NCI-H526 treated with DMSO at 0.1 percent for 48 hours (cell line): ENCODE data around the gene PLEKHH2.
"Not testable (repeated sequence)": the region's sequence is repeated elsewhere in the genome, so short reads cannot be mapped to it uniquely, and the experiment has no call there.

Experiments
- DNase-seq: peaks from one replicate; lab custom pipeline; 2025; lab: John Stamatoyannopoulos, UW

PLEKHH2 gene

DNA sequence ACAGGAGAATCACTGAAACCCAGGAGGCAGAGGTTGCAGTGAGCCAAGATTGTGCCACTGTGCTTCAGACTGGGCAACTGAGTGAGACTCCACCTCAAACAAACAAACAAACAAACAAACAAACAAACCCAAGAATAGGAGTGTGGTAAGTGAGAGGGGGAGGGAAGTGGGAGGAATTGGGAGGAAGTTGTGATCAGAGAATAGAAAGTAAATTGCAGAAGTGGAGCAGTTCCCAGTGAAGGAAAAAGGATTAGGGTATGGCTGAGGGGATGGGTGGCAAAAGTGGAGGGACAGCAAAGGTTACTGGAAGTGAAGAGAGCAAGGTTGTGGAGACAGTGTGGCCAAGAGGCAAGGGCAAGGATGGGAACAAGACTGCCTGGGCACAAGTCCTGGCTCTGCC, 80.3 kb downstream of the PLEKHH2 start:
- DNase-seq: no peak

GRCh38 chr2:43718530-43719124, 81.6 kb downstream of the PLEKHH2 start:
- no peak for DNase-seq

- DNase-seq: no peak
These were observed 87.9 kb downstream of the PLEKHH2 start for GRCh38 chr2:43724728-43725526.

GRCh38 chr2:43725711-43726246, 88.7 kb downstream of the PLEKHH2 start:
- no peak for DNase-seq

GRCh38 chr2:43726961-43727633, 90.0 kb downstream of the PLEKHH2 start:
- DNase-seq: not testable (repeated sequence)

- DNase-seq: no peak
These were observed 90.6 kb downstream of the PLEKHH2 start for GRCh38 chr2:43727634-43728014.

DNA sequence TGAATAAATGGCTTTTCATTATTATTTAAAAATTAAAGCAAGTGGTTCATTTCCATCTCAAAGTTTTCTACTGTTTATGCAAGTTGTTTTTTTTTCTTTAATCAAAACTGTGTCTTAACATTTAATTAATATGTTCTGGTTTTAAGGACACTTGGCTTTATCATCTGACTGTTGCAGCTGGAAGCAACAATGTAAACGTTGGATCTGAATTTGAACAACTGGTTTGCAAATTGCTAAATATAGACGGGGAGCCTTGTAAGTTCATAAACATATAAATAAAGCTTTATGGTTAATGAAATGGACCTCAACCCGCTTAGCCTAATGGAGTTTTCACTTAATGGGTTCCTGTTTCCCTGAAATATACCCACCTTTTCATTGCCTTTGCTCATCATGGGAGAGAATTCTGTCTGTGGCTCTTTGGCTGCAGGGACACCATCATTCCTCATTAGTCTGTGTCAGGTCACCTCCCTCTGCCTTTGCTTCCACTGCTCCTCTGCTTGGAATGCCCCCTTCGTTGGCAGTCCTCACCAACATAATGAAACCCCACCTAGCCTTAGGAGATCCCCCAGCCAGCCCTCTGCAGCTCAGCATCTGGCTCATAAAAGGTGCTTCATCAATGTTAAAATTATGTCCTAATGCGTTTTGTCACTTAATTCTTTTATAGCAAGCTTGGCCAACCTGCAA, 92.6 kb downstream of the PLEKHH2 start:
- DNase-seq: no peak

- no peak for DNase-seq
These were observed 94.2 kb downstream of the PLEKHH2 start for GRCh38 chr2:43731211-43731610.

DNA sequence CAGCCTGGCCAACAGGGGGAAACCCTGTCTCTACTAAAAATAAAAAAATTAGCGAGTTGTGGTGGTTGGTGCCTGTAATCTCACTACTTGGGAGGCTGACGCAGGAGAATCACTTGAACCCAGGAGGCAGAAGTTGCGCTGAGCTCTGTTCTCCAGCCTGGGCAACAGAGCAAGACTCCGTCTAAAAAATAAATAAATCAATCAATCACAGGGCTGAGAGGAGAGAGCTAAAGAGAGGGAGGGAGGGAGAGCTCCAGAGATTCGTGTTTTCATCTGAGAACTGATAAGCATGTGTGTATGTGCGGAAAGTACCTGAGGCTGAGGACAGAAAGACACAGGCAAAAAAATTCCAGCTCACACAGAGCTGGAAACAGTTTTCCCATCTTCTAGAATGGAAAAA, 99.6 kb downstream of the PLEKHH2 start:
- DNase-seq: no peak

DNA sequence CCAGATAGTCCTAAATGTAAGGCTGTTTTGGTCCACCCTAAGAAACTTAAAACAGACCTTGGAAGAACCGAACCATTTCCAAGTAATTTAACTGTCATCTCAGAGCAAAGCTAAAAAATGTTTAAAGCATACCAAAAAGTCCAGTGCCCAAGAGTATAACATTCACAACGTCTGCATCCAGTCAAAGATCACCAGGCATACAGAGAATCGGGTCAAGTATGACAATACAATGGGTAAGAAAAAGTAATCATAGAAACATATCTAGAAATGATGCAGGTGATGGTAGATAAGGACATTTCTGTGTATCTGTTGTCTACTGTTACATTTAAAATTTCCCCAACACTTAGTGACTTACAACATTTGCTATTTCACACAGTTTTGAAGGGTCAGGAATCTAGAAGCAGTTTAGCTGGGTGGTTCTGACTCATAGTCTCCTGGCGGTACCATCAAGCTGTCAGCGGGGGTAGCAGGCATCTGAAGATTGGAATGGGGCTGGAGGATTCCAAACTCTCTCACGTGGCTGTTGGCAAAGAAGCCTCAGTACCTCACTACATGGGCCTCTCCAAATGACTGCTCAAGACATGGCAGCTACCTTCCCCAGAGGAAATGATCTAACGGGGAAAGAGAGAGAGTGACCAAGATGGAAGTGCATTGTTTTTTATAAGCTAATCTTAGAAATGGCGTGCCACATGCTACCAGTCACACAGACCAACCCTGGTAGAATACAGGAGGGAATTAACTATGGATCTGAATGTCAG, 100.2 kb downstream of the PLEKHH2 start:
- no peak for DNase-seq

- no peak for DNase-seq
These were observed 100.8 kb downstream of the PLEKHH2 start for GRCh38 chr2:43737855-43738254.

- DNase-seq: no peak
These were observed 101.2 kb downstream of the PLEKHH2 start for GRCh38 chr2:43738257-43738656.

DNA sequence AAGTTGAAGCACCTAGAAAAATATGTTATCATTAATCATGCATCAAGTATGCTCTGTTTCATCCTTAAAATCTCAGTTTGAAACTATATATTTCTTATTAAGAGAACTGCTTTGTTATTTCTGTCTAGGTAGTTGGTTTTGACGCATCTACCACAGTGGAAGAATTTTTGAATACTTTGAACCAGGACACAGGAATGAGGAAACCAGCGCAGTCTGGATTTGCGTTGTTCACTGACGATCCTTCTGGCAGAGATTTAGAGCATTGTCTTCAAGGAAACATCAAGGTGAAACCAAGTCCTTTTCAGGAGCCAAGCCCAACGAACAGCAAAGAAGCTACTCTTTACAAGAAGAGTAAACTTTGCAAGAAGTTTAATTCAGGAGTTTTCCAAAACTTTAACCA, 106.6 kb downstream of the PLEKHH2 start:
- no peak for DNase-seq

GRCh38 chr2:43745457-43745856, 108.4 kb downstream of the PLEKHH2 start:
- DNase-seq: no peak

DNA sequence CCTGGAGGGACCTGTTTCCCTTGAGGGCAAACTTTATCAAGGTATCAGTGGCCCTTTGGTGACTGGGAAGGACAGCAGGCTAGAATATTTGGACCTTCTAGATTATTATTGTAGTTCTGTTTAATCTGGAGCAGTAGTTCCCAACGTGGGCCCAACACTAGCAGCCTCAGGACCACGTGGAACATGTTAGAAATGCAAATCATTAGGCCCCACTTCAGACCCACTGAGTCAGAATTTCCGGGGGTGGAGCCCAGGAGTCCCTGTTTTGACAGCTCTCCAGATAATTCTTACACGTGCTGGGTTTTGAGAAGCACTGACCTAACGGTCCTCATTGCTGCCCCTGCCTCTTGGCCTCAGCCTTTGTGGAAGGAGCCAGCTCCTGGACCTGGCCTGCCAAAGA, 111.3 kb downstream of the PLEKHH2 start:
- no peak for DNase-seq

DNA sequence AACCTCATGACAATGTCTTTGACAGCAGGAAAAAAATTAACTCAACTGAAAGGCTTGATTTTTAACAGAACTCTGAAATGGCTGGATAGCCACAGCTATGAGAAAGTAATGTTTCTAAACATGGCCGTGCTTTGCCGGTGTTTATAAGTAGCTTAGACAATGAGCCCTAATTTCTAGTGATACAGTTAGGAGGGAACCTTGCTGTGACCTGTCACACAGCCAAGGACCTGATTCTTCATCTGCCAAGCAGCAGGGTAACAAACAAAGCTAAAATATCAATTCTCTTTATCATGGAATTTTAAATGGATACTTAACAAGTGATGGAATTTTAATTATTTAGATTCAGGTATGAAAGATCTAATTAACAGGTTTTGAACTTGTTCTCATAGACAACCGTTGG, 112.5 kb downstream of the PLEKHH2 start:
- DNase-seq: no peak

DNA sequence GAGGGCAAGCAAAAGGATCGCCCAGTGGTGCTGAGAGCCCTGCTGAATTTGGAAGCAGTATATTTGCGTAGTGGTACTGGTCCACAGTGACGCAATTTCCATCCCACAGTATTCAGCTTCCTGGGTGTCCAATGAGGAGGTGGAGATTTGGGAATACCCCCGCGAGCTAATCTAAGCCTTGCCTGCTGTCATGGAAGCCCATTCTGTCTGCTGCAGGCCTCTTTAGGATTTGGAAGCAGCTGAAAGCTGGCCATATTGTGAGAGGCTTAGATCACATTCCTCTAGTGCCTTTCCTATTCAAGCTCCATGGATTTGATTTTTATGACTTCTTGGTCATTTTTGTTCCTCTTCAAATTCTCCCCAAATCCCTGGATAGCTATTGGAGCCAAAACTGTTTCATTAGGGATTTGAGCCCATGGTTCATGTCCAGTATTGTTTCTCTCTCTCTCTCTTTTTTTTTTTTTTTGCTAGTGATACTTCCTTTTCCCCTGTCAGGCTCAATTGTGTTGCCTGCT, 114.5 kb downstream of the PLEKHH2 start:
- no peak for DNase-seq

DNA sequence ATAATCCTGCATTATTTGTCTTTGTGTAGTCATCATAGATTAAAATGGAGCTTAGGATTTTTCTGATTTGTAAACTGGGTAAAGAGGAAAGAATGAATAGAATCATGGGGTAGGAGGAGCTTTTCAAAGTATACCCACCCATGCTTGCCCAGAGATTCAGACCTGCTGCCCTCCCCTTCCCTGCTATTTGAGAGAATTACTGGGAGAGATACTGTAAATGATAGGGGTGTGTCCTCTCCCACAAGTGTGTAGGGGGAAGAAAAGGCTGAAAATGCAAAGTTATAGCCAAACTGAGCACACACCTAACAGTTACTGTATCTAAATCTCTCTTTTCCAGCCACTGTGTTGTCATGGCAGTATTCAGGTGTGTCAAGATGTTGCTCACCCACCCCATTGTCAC, 115.2 kb downstream of the PLEKHH2 start:
- no peak for DNase-seq

DNA sequence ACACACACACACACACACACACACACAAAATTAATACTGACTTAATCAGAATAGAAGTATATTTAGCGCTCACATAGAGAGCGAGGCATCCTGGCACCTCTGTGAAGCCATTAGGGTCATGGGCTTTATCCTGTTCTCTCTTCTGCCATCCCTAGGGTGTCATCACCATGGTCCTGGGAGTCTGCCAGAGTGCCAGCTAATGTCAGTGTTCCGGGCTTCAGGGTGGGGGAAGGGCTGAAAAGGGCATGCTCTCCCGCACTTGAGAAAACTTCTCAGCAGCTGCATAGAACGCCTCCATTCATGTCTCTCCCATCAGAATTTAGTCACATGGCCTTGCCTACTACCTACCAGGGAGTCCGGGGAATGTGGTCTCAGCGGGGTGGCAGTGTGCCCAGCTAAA, 117.1 kb downstream of the PLEKHH2 start:
- no peak for DNase-seq

GRCh38 chr2:43758739-43759138, 121.7 kb downstream of the PLEKHH2 start:
- DNase-seq: no peak

GRCh38 chr2:43759195-43759594, 122.1 kb downstream of the PLEKHH2 start:
- DNase-seq: no peak
